ENCODE data around the gene SHROOM1. TPM values are rescaled to one million over a fixed set of nuclear protein-coding genes. Genes with fewer than 3 reads are reported as not detected.

Gene SHROOM1
- total and polyA plus RNA-seq, 9 donors, result 3.8 to 22.4 (median 8.5) TPM

DNA sequence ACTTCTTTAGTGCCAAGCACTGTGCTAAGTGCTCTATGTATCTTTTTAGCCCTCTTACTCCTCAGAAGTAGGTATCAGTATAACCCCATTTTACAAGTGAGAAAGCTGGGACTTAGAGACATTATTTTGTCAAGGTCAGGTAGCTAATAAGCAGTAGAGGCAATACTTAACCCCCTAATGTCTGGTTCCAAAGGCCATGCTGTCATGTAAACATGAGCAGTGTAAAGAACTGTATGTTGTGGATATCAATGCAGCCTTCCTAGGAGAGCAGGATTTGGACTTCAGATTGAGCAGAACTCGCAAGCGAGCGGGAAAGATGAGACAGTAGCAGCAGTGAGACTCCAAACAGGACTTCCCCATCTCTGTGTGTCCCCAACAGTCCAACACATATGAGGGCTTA, 3.6 kb upstream of the SHROOM1 start:
- Histone ChIP-seq H3K4me3 (no peak overlapping the region), H3K27ac (no peak overlapping the region), H3K4me1 (ENCODE audit: insufficient read depth) (no peaks in the 10 kb centered on the region), H3K27me3 (no peaks in the 10 kb centered on the region), H3K36me3 (no peaks in the 10 kb centered on the region), H3K9me3 (no peaks in the 10 kb centered on the region)
- DNase-seq, result no peak
- WGBS, 3 donors, result 91 to 96% (median 96%) methylated on average over 3 of the region's 3 CpGs
- no peak for TF ChIP-seq EP300 (IDR thresholded peaks at IDR 0.05)
- no peak for TF ChIP-seq POLR2A (IDR thresholded peaks at IDR 0.05)
- TF ChIP-seq CTCF (IDR thresholded peaks at IDR 0.05), result no peak
- intact Hi-C loops (cut with DNase I), result no loop called here

GRCh38 chr5:132832612-132833011, 2.2 kb upstream of the SHROOM1 start:
- Histone ChIP-seq H3K4me3 (no peak overlapping the region), H3K4me1 (ENCODE audit: insufficient read depth) (no peaks in the 10 kb centered on the region), H3K9me3 (no peaks in the 10 kb centered on the region), H3K36me3 (no peaks in the 10 kb centered on the region), H3K27ac (no peak overlapping the region), H3K27me3 (no peaks in the 10 kb centered on the region)
- DNase-seq, result no peak
- TF ChIP-seq CTCF (IDR thresholded peaks at IDR 0.05), result no peak
- TF ChIP-seq EP300 (IDR thresholded peaks at IDR 0.05), result no peak
- TF ChIP-seq POLR2A (IDR thresholded peaks at IDR 0.05), result no peak
- 81 to 83% (median 81%) methylated on average over 5 of the region's 5 CpGs for WGBS, 3 donors
- intact Hi-C loops (cut with DNase I), result no loop called here

- peak overlapping the region; percentile 71 for H3K4me3 ChIP-seq
- intact Hi-C loops (cut with DNase I), result no loop called here
- 75 to 90% (median 82%) methylated on average over 15 of the region's 15 CpGs for WGBS, 3 donors
- no peaks in the 10 kb centered on the region for H3K36me3 ChIP-seq
- TF ChIP-seq EP300 (IDR thresholded peaks at IDR 0.05) (no peak), CTCF (IDR thresholded peaks at IDR 0.05) (no peak), POLR2A (IDR thresholded peaks at IDR 0.05) (no peak)
- H3K9me3 ChIP-seq, result no peaks in the 10 kb centered on the region
- H3K4me1 ChIP-seq (ENCODE audit: insufficient read depth), result no peaks in the 10 kb centered on the region
- DNase-seq, result no peak
- no peaks in the 10 kb centered on the region for H3K27me3 ChIP-seq
- no peak overlapping the region for H3K27ac ChIP-seq
Measured at GRCh38 chr5:132831095-132831860, 831 bp upstream of the SHROOM1 start.

GRCh38 chr5:132829742-132830435, 558 bp downstream of the SHROOM1 start:
- no peaks in the 10 kb centered on the region for H3K36me3 ChIP-seq
- TF ChIP-seq CTCF (IDR thresholded peaks at IDR 0.05), result peak; percentile 81 to 86 (median 85)
- TF ChIP-seq EP300 (IDR thresholded peaks at IDR 0.05), result no peak
- peak overlapping the region; percentile 71 for H3K4me3 ChIP-seq
- 1 to 3% (median 3%) methylated on average over 73 to 75 of the region's 75 CpGs for WGBS, 3 donors
- DNase-seq, result peak; percentile 71 to 86 (median 75)
- no peaks in the 10 kb centered on the region for H3K27me3 ChIP-seq
- peak overlapping the region; percentile 53 to 68 for H3K27ac ChIP-seq
- H3K4me1 ChIP-seq (ENCODE audit: insufficient read depth), result no peaks in the 10 kb centered on the region
- H3K9me3 ChIP-seq, result no peaks in the 10 kb centered on the region
- intact Hi-C loops (cut with DNase I), result loop anchor here in 2 of 4 donors (10.0 kb wide), 1 partner anchor 445 kb away; no protein-coding TSS in a partner anchor

Measured in ovary (tissue), 9 donors.